ENCODE measurements around the gene IGFN1.
"Not testable (repeated sequence)": the region's sequence is repeated elsewhere in the genome, so short reads cannot be mapped to it uniquely, and the experiment has no call there.

Gene IGFN1

DNA sequence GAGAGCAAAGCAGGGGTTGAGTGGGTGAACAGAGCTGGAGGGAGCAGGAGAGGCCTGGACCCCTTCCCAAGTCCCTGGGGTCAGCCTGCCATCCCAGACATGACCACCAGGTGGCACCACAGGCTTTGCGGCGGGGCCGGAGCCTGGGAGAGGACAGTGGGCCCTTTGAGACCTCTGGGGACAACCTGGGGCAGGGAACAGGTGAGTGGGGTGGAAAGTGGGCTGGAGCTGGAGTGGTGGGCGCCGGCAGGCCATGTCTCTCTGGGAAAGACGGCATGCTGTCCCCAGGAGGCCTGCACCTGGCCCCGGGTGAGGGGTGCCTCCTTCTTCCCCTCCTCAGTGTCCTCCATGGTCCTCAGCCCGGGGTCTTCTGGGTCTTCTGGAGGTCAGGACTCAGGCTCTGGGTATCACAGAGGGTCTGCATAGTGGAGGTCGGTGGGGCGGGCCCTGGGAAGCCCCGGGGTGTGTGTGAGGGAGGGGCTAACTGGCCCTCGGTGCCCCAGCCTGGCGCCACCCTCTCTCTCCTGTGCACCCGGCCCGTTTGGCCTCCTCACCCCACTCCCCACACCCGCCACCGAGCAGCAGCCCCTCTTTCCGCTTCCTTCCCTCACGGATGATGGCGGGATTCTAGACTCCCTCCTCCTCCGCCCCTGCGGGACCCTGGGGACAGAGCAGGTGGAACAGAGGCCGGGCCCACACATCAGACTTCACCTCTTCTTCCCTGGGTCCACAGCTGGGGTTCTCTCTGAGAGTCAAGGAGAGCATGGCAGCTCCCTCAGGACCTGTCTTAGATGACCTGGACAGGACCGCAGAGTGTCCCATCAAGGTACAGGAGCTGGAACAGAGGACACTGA lies 64.2 kb downstream of the IGFN1 start:
- TF ChIP-seq, protein P1, sequence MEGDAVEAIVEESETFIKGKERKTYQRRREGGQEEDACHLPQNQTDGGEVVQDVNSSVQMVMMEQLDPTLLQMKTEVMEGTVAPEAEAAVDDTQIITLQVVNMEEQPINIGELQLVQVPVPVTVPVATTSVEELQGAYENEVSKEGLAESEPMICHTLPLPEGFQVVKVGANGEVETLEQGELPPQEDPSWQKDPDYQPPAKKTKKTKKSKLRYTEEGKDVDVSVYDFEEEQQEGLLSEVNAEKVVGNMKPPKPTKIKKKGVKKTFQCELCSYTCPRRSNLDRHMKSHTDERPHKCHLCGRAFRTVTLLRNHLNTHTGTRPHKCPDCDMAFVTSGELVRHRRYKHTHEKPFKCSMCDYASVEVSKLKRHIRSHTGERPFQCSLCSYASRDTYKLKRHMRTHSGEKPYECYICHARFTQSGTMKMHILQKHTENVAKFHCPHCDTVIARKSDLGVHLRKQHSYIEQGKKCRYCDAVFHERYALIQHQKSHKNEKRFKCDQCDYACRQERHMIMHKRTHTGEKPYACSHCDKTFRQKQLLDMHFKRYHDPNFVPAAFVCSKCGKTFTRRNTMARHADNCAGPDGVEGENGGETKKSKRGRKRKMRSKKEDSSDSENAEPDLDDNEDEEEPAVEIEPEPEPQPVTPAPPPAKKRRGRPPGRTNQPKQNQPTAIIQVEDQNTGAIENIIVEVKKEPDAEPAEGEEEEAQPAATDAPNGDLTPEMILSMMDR (IDR thresholded peaks at IDR 0.05; ENCODE audit: low read depth, low read length) = peak; percentile 88
- no peak for TF ChIP-seq POLR2A (IDR thresholded peaks at IDR 0.05; ENCODE audit: extremely low read depth, insufficient read length)
- H3K4me3 ChIP-seq (ENCODE audit: low read depth, low read length) = no peak overlapping the region
- peak; percentile 52 for DNase-seq (ENCODE audit: low read depth)

DNA sequence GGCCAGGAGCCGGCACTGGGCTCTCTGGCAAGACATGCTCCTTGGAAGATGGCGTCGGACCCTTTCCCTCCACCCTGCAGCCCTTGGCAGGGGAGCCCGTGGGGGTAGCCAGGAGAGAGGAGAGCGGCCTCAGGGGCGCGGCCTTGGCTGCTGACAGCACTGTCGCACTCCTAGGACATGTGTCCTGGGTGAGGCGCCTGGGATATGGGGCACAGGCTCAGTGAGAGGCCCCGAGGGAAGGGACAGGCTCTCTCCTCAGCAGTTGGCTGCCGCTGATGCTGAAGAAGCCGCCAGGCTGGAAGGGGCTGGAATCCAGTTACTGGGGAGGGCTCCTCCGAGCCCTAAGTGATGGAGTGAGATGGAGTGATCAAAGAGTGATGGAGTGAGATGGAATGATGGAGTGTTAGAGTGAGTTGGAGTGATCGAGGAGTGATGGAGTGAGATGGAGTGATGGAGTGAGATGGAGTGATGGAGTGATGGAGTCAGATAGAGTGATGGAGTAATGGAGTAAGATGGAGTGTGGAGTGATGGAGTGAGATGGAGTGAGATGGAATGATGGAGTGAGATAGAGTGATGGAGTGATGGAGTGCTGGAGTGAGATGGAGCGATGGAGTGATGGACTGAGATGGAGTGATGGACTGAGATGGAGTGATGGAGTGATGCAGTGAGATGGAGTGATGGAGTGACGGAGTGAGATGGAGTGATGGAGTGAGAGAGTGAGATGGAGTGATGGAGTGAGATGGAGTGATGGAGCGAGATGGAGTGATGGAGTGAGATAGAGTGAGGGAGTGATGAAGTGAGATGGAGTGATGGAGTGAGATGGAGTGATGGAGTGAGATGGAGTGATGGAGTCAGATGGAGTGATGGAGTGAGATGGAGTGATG lies 65.1 kb downstream of the IGFN1 start:
- no peak overlapping the region for H3K4me3 ChIP-seq (ENCODE audit: low read depth, low read length)
- TF ChIP-seq MYC (IDR thresholded peaks at IDR 0.05; ENCODE audit: low read depth, low read length) (no peak), POLR2A (IDR thresholded peaks at IDR 0.05; ENCODE audit: extremely low read depth, insufficient read length) (no peak)
- TF ChIP-seq, protein P1 (IDR thresholded peaks at IDR 0.05; ENCODE audit: low read depth, low read length) = no peak
- TF ChIP-seq, protein P2, sequence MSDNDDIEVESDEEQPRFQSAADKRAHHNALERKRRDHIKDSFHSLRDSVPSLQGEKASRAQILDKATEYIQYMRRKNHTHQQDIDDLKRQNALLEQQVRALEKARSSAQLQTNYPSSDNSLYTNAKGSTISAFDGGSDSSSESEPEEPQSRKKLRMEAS (IDR thresholded peaks at IDR 0.05; ENCODE audit: low read depth, low read length) = no peak
- no peak for DNase-seq (ENCODE audit: low read depth)

DNA sequence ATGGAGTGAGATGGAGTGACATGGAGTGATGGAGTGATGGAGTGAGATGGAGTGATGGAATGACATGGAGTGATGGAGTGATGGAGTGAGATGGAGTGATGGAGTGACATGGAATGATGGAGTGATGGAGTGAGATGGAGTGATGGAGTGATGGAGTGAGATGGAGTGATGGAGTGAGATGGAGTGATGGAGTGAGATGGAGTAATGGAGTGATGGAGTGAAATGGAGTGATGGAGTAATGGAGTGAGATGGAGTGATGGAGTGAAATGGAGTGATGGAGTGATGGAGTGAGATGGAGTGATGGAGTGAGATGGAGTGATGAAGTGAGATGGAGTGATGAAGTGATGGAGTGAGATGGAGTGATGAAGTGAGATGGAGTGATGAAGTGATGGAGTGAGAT lies 67.5 kb downstream of the IGFN1 start:
- not testable (repeated sequence) for H3K4me3 ChIP-seq (ENCODE audit: low read depth, low read length); DNase-seq (ENCODE audit: low read depth)

DNA sequence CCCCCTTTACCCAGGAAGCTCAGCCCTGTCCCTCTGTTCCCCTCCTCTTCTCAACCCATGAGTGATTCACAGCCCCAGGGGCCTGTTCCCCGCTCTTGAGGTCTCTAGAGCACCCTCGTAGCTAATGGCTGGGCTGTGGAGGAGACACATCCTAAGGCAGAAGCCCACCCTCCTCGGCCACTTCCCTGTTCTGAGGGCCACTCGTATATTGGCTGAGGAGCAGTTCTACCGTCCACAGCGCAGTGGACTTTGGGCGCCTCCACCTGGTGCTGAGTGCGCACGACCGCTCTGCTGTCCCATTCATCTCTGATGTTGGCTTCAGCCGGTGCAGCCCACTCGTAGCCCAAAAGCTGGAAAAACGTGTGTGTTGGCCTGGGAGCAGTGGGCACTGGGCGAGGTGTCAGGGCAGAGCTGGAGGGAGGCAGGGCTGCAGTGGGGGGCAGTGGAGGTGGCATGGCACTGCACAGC lies 68.2 kb downstream of the IGFN1 start:
- TF ChIP-seq, protein P1 (IDR thresholded peaks at IDR 0.05; ENCODE audit: low read depth, low read length) = no peak
- TF ChIP-seq MYC (IDR thresholded peaks at IDR 0.05; ENCODE audit: low read depth, low read length) = no peak
- no peak for TF ChIP-seq POLR2A (IDR thresholded peaks at IDR 0.05; ENCODE audit: extremely low read depth, insufficient read length)
- TF ChIP-seq, protein P2 (IDR thresholded peaks at IDR 0.05; ENCODE audit: low read depth, low read length) = no peak
- no peak overlapping the region for H3K4me3 ChIP-seq (ENCODE audit: low read depth, low read length)
- DNase-seq (ENCODE audit: low read depth) = no peak

DNA sequence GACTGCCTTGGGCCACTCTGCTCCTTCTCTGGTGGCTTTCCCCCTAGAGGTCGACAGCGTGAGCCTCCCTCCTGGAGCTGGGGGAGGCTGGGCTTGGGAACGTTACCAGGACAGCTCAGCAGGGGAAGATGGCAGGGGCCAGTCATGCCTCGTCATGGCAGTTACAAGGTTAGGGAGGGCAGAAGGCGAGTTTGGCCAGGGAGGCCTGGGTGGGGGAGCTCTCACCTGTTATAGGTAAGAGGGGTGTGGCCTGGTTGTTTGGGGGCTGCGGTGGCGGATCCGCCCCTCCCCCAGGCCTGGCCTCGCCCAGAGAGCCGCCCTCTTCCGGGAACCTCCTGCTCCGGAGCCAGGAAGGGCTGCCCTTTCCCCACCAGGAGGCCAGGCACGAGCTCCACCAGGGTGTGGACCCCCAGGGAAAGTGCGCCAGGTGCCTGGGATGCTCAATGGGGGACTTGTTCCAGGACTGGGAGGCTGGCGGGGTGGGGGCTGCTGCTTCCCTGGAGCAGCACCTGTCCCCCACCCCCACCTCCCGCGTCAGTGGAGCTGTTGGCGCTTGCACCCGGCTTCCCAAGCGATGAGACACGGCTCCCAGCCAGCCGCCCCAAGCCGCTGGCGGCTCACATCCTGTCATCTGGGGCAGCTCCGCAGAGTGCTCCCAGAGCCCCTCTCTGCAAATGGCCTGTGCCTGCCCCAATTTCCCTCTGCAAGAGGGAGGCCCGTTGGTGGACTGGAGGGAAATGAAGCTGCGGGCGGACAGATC lies 69.0 kb downstream of the IGFN1 start:
- no peak overlapping the region for H3K4me3 ChIP-seq (ENCODE audit: low read depth, low read length)
- no peak for DNase-seq (ENCODE audit: low read depth)
- no peak for TF ChIP-seq MYC (IDR thresholded peaks at IDR 0.05; ENCODE audit: low read depth, low read length)
- TF ChIP-seq POLR2A (IDR thresholded peaks at IDR 0.05; ENCODE audit: extremely low read depth, insufficient read length) = no peak
- TF ChIP-seq, protein P1 (IDR thresholded peaks at IDR 0.05; ENCODE audit: low read depth, low read length) = no peak
- TF ChIP-seq, protein P2 (IDR thresholded peaks at IDR 0.05; ENCODE audit: low read depth, low read length) = no peak

DNA sequence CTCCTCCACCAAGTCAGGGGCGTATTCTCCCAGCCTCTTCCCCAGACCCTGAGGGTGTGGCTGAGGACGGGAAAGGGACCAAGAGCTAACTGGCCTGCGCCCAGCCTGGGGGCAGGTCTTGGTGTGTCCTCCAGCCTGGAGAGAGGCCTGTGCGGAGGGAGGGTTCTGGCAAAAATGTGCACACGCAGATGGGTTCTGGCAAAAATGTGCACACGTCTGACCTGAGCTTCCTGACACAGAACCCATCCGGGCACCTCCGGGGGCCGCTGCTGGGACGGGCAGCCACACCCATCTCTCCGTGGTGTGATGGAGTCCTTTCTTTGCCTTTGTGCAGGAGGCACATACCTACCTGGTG lies 69.6 kb downstream of the IGFN1 start:
- no peak for DNase-seq (ENCODE audit: low read depth)

More for the DNA sequence above, 69.6 kb downstream of the IGFN1 start:
- TF ChIP-seq, protein P1 (IDR thresholded peaks at IDR 0.05; ENCODE audit: low read depth, low read length) = no peak
- TF ChIP-seq MYC (IDR thresholded peaks at IDR 0.05; ENCODE audit: low read depth, low read length) = no peak
- H3K4me3 ChIP-seq (ENCODE audit: low read depth, low read length) = no peak overlapping the region

Data from NB4 (cell line).